ENCODE data around the gene SRRM3.

DNA sequence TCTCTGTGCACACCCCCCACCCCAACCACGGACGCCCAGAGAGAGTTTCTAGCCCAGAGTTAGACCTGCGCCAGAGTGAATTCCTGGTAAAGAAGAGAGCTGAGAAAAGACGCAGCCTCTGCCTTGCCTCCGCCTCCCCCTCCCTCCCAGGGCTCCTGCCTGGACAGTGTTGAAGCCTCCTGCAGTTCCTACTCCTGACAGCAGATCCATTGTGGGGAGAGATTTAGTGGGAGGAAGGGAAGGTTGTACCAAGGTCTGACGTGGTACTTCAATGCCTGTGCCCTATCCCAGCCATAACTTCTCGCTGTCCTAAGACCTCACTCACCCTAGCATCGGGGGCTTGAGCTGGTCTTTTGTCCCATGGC is 952 bp downstream of the SRRM3 start:
- TF ChIP-seq, protein P1, sequence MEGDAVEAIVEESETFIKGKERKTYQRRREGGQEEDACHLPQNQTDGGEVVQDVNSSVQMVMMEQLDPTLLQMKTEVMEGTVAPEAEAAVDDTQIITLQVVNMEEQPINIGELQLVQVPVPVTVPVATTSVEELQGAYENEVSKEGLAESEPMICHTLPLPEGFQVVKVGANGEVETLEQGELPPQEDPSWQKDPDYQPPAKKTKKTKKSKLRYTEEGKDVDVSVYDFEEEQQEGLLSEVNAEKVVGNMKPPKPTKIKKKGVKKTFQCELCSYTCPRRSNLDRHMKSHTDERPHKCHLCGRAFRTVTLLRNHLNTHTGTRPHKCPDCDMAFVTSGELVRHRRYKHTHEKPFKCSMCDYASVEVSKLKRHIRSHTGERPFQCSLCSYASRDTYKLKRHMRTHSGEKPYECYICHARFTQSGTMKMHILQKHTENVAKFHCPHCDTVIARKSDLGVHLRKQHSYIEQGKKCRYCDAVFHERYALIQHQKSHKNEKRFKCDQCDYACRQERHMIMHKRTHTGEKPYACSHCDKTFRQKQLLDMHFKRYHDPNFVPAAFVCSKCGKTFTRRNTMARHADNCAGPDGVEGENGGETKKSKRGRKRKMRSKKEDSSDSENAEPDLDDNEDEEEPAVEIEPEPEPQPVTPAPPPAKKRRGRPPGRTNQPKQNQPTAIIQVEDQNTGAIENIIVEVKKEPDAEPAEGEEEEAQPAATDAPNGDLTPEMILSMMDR (IDR thresholded peaks at IDR 0.05; ENCODE audit: poor library complexity, severe bottlenecking), result no peak
- no peak for TF ChIP-seq EZH2 (IDR thresholded peaks at IDR 0.05; ENCODE audit: borderline replicate concordance, insufficient read depth, low read length, poor library complexity, severe bottlenecking)
- no peak for TF ChIP-seq RAD21 (conservative IDR thresholded peaks at IDR 0.05)
- TF ChIP-seq TAF1 (IDR thresholded peaks at IDR 0.05; ENCODE audit: low read depth), result no peak
- no peak for TF ChIP-seq EP300 (conservative IDR thresholded peaks at IDR 0.05; ENCODE audit: poor library complexity, severe bottlenecking)
- TF ChIP-seq, protein P2, sequence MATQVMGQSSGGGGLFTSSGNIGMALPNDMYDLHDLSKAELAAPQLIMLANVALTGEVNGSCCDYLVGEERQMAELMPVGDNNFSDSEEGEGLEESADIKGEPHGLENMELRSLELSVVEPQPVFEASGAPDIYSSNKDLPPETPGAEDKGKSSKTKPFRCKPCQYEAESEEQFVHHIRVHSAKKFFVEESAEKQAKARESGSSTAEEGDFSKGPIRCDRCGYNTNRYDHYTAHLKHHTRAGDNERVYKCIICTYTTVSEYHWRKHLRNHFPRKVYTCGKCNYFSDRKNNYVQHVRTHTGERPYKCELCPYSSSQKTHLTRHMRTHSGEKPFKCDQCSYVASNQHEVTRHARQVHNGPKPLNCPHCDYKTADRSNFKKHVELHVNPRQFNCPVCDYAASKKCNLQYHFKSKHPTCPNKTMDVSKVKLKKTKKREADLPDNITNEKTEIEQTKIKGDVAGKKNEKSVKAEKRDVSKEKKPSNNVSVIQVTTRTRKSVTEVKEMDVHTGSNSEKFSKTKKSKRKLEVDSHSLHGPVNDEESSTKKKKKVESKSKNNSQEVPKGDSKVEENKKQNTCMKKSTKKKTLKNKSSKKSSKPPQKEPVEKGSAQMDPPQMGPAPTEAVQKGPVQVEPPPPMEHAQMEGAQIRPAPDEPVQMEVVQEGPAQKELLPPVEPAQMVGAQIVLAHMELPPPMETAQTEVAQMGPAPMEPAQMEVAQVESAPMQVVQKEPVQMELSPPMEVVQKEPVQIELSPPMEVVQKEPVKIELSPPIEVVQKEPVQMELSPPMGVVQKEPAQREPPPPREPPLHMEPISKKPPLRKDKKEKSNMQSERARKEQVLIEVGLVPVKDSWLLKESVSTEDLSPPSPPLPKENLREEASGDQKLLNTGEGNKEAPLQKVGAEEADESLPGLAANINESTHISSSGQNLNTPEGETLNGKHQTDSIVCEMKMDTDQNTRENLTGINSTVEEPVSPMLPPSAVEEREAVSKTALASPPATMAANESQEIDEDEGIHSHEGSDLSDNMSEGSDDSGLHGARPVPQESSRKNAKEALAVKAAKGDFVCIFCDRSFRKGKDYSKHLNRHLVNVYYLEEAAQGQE (IDR thresholded peaks at IDR 0.05; ENCODE audit: borderline replicate concordance), result no peak
- TF ChIP-seq POLR2AphosphoS5 (IDR thresholded peaks at IDR 0.05), result no peak
- TF ChIP-seq MXI1 (conservative IDR thresholded peaks at IDR 0.05; ENCODE audit: poor library complexity, severe bottlenecking), result no peak

Data from neural cell (in vitro differentiated cells).